Fibroblast of lung (primary cell): ENCODE results near the gene BRD2. TPM values are rescaled to one million over a fixed set of nuclear protein-coding genes. Genes with fewer than 3 reads are reported as not detected.

ENCODE experiments used
- DNase-seq, 2 donors: peaks; one replicate each; pipeline versions ENCODE4 v3.0.0 to v3.0.0-alpha.2; 2010; ENCODE audit warnings: low read depth in 2 of 2
- H2AFZ ChIP-seq: 2 replicates; pipeline ENCODE4 v1.5.1; 2012; ENCODE audit warnings: low read length, control low read depth, inconsistent platforms
- H3K27ac ChIP-seq: 2 replicates; pipeline ENCODE4 v1.5.1; 2011; ENCODE audit warnings: low read length, control low read depth; ENCODE audit not compliant: insufficient read depth
- H3K27me3 ChIP-seq: 2 replicates; pipeline ENCODE4 v1.5.1; 2011; ENCODE audit warnings: mild to moderate bottlenecking, low read length; ENCODE audit not compliant: control insufficient read depth, insufficient read depth
- H3K36me3 ChIP-seq: 2 replicates; pipeline ENCODE4 v1.5.1; 2011; ENCODE audit warnings: low read length; ENCODE audit not compliant: control insufficient read depth, insufficient read depth
- H3K4me1 ChIP-seq: 2 replicates; pipeline ENCODE4 v1.5.1; 2011; ENCODE audit warnings: low read length; ENCODE audit not compliant: control insufficient read depth, insufficient read depth; ENCODE audit errors: extremely low read depth
- H3K4me2 ChIP-seq: 2 replicates; pipeline ENCODE4 v1.5.1; 2011; ENCODE audit warnings: low read length, control low read depth; ENCODE audit not compliant: insufficient read depth; ENCODE audit errors: extremely low read depth
- H3K4me3 ChIP-seq, 4 experiments: fragments of 200-600 bp in 1 of 4; sonication (generic) in 1 of 4; replicated peaks in 1 of 4; 2 replicates each; pipeline ENCODE4 v1.5.1; 2011 to 2016; ENCODE audit warnings: low read length in 4 of 4, low read depth in 3 of 4, mild to moderate bottlenecking in 3 of 4, control low read depth in 2 of 4, inconsistent platforms in 1 of 4, mixed read lengths in 1 of 4; ENCODE audit not compliant: insufficient read depth in 1 of 4; ENCODE audit errors: control extremely low read depth in 1 of 4
- H3K79me2 ChIP-seq: 2 replicates; pipeline ENCODE4 v1.5.1; 2012; ENCODE audit warnings: mild to moderate bottlenecking, low read length, inconsistent platforms; ENCODE audit not compliant: control insufficient read depth, insufficient read depth
- H3K9ac ChIP-seq: 2 replicates; pipeline ENCODE4 v1.5.1; 2011; ENCODE audit warnings: mild to moderate bottlenecking, low read length, control low read depth; ENCODE audit not compliant: insufficient read depth
- H3K9me3 ChIP-seq: 2 replicates; pipeline ENCODE4 v1.5.1; 2012; ENCODE audit warnings: low read depth, low read length; ENCODE audit not compliant: control insufficient read depth, insufficient read depth
- H4K20me1 ChIP-seq: 2 replicates; pipeline ENCODE4 v1.5.1; 2011; ENCODE audit warnings: low read length; ENCODE audit not compliant: control insufficient read depth, insufficient read depth; ENCODE audit errors: extremely low read depth
- CTCF ChIP-seq, 2 donors: IDR thresholded peaks in 1 of 2; conservative IDR thresholded peaks in 1 of 2; 1 replicate in 1 of 2; 2 replicates in 1 of 2; pipeline ENCODE4 v1.5.1; 2011 to 2012; ENCODE audit warnings: low read length in 2 of 2, control low read depth in 1 of 2, inconsistent platforms in 1 of 2, low read depth in 1 of 2, mild to moderate bottlenecking in 1 of 2
- EZH2 ChIP-seq: IDR thresholded peaks from 2 replicates; pipeline ENCODE4 v1.5.1; 2012; ENCODE audit warnings: low read length, control low read depth, mild to moderate bottlenecking; ENCODE audit errors: missing control alignments
- polyA plus RNA-seq, 2 donors: library from polyadenylated mRNA; depleted of rRNA in 1 of 2; stranded (reverse) in 1 of 2; unstranded in 1 of 2; fragments of >200 nt; gene quantifications; 2 replicates each; pipeline ENCODE4 v1.2.1, GENCODE V29; 2011 to 2012; ENCODE audit warnings: missing spikeins in 1 of 2
- total RNA-seq: library from RNA; depleted of rRNA; stranded (reverse); fragments of >200 nt; gene quantifications from 2 replicates; pipeline ENCODE4 v1.2.1, GENCODE V29; 2014

BRD2 gene
- total and polyA plus RNA-seq, 2 donors (not counting 1 experiment from before 2014, with no cell fraction given): 75.6 to 126 TPM

GRCh38 chr6:32963866-32964265 is 4.5 kb upstream of the BRD2 start:
- H3K79me2 ChIP-seq: peaks cover 8% of the 10 kb centered on the region
- H4K20me1 ChIP-seq: no peaks in the 10 kb centered on the region
- H3K4me3 ChIP-seq: no peak overlapping the region
- H3K9me3 ChIP-seq: no peaks in the 10 kb centered on the region
- H3K36me3 ChIP-seq: no peaks in the 10 kb centered on the region
- H3K9ac ChIP-seq: no peak overlapping the region
- peaks cover 13% of the 10 kb centered on the region for H3K4me1 ChIP-seq
- no peaks in the 10 kb centered on the region for H3K27me3 ChIP-seq
- H2AFZ ChIP-seq: no peak overlapping the region
- TF ChIP-seq CTCF (conservative IDR thresholded peaks at IDR 0.05 in 1 of 2, IDR thresholded peaks at IDR 0.05 in 1 of 2; ENCODE audit: low read depth in 1 of 2, low read length in 2 of 2) (no peak), EZH2 (no peak)
- H3K4me2 ChIP-seq: no peak overlapping the region
- DNase-seq: no peak
- H3K27ac ChIP-seq: no peak overlapping the region

GRCh38 chr6:32964776-32965175 is 3.6 kb upstream of the BRD2 start:
- no peak for DNase-seq
- Histone ChIP-seq H4K20me1 (no peaks in the 10 kb centered on the region), H3K4me2 (no peak overlapping the region), H3K36me3 (no peaks in the 10 kb centered on the region), H3K27ac (no peak overlapping the region), H2AFZ (no peak overlapping the region), H3K9me3 (no peaks in the 10 kb centered on the region), H3K79me2 (peaks cover 8% of the 10 kb centered on the region), H3K4me1 (peaks cover 13% of the 10 kb centered on the region), H3K4me3 (no peak overlapping the region), H3K27me3 (no peaks in the 10 kb centered on the region), H3K9ac (no peak overlapping the region)
- no peak for TF ChIP-seq CTCF (conservative IDR thresholded peaks at IDR 0.05 in 1 of 2, IDR thresholded peaks at IDR 0.05 in 1 of 2; ENCODE audit: low read depth in 1 of 2, low read length in 2 of 2)
- no peak for TF ChIP-seq EZH2

GRCh38 chr6:32967151-32968091 is 973 bp upstream of the BRD2 start:
- Histone ChIP-seq H3K27ac (peak overlapping the region; percentile 100), H3K9me3 (no peaks in the 10 kb centered on the region), H3K27me3 (no peaks in the 10 kb centered on the region), H2AFZ (peak overlapping the region; percentile 68), H4K20me1 (peaks cover 1% of the 10 kb centered on the region), H3K36me3 (peaks cover under 1% of the 10 kb centered on the region), H3K4me3 (peak overlapping the region; percentile 73 to 85 (median 78)), H3K79me2 (peaks cover 12% of the 10 kb centered on the region), H3K4me2 (peak overlapping the region; percentile 99), H3K4me1 (peaks cover 13% of the 10 kb centered on the region), H3K9ac (peak overlapping the region; percentile 97)
- no peak for TF ChIP-seq EZH2
- peak; percentile 52 to 62 for TF ChIP-seq CTCF (conservative IDR thresholded peaks at IDR 0.05 in 1 of 2, IDR thresholded peaks at IDR 0.05 in 1 of 2; ENCODE audit: low read depth in 1 of 2, low read length in 2 of 2)
- DNase-seq: peak; percentile 49 to 61
